H9 (cell line): ENCODE measurements around the gene AURKA. TPM values are rescaled to one million over a fixed set of nuclear protein-coding genes. Genes with fewer than 3 reads are reported as not detected.

Source experiments
- DNase-seq: peaks from one replicate; pipeline ENCODE4 v3.0.0-alpha.2; 2017
- H2AFZ ChIP-seq: one replicate; pipeline ENCODE4 v1.6.1; 2013; ENCODE audit warnings: mild to moderate bottlenecking, low read length, control low read depth, moderate library complexity
- H2AK5ac ChIP-seq: 2 replicates; pipeline ENCODE4 v1.6.1; 2013; ENCODE audit warnings: low read length, control low read depth, mixed read lengths; ENCODE audit not compliant: insufficient read length
- H2BK120ac ChIP-seq: one replicate; pipeline ENCODE4 v1.6.1; 2013; ENCODE audit warnings: low read depth, mild to moderate bottlenecking, low read length, control low read depth, inconsistent platforms; ENCODE audit not compliant: poor library complexity, severe bottlenecking
- H2BK12ac ChIP-seq: 2 replicates; pipeline ENCODE4 v1.6.1; 2013; ENCODE audit warnings: low read length, control low read depth, mixed read lengths, low read depth; ENCODE audit not compliant: insufficient read length
- H2BK15ac ChIP-seq: 2 replicates; pipeline ENCODE4 v1.6.1; 2013; ENCODE audit warnings: low read depth, low read length, control low read depth
- H2BK20ac ChIP-seq: one replicate; pipeline ENCODE4 v1.6.1; 2013; ENCODE audit warnings: low read depth, mild to moderate bottlenecking, low read length, control low read depth, inconsistent platforms; ENCODE audit not compliant: poor library complexity, severe bottlenecking
- H2BK5ac ChIP-seq: 2 replicates; pipeline ENCODE4 v1.6.1; 2013; ENCODE audit warnings: low read length, control low read depth, mixed read lengths; ENCODE audit not compliant: insufficient read length
- H3K14ac ChIP-seq: 2 replicates; pipeline ENCODE4 v1.6.1; 2013; ENCODE audit warnings: low read length, control low read depth; ENCODE audit not compliant: insufficient read depth
- H3K18ac ChIP-seq: 2 replicates; pipeline ENCODE4 v1.6.1; 2013; ENCODE audit warnings: low read depth, mild to moderate bottlenecking, mixed read lengths, low read length, control low read depth; ENCODE audit not compliant: insufficient read length
- H3K23ac ChIP-seq: 2 replicates; pipeline ENCODE4 v1.6.1; 2013; ENCODE audit warnings: low read length, control low read depth, mixed read lengths, low read depth; ENCODE audit not compliant: insufficient read length
- H3K23me2 ChIP-seq: 2 replicates; pipeline ENCODE4 v1.6.1; 2013; ENCODE audit warnings: low read depth, mild to moderate bottlenecking, mixed read lengths, low read length, control low read depth; ENCODE audit not compliant: insufficient read length, poor library complexity, severe bottlenecking
- H3K27ac ChIP-seq: 2 replicates; pipeline ENCODE4 v1.5.1; 2013; ENCODE audit warnings: low read length, control low read depth, mixed read lengths, low read depth; ENCODE audit not compliant: insufficient read length
- H3K27me3 ChIP-seq: 2 replicates; pipeline ENCODE4 v1.6.1; 2013; ENCODE audit warnings: low read length, control low read depth, inconsistent platforms; ENCODE audit not compliant: insufficient read depth
- H3K4ac ChIP-seq: 2 replicates; pipeline ENCODE4 v1.6.1; 2013; ENCODE audit warnings: low read depth, mild to moderate bottlenecking, control low read depth, inconsistent platforms, low read length, moderate library complexity
- H3K4me1 ChIP-seq: 2 replicates; pipeline ENCODE4 v1.6.1; 2013; ENCODE audit warnings: low read length, control low read depth, inconsistent platforms; ENCODE audit not compliant: insufficient read depth
- H3K4me2 ChIP-seq: 2 replicates; pipeline ENCODE4 v1.6.1; 2013; ENCODE audit warnings: low read length, control low read depth, mixed read lengths; ENCODE audit not compliant: insufficient read length, insufficient read depth
- H3K56ac ChIP-seq: 2 replicates; pipeline ENCODE4 v1.6.1; 2013; ENCODE audit warnings: low read depth, mild to moderate bottlenecking, mixed read lengths, low read length, control low read depth; ENCODE audit not compliant: insufficient read length
- H3K79me1 ChIP-seq: 2 replicates; pipeline ENCODE4 v1.6.1; 2013; ENCODE audit warnings: low read depth, mild to moderate bottlenecking, moderate library complexity, low read length, control low read depth, inconsistent platforms; ENCODE audit not compliant: insufficient read depth, poor library complexity, severe bottlenecking
- H3K79me2 ChIP-seq: 2 replicates; pipeline ENCODE4 v1.6.1; 2013; ENCODE audit warnings: low read length, control low read depth, inconsistent platforms; ENCODE audit not compliant: insufficient read depth
- H3K9ac ChIP-seq: 2 replicates; pipeline ENCODE4 v1.6.1; 2013; ENCODE audit warnings: low read length, control low read depth, mixed read lengths; ENCODE audit not compliant: insufficient read length; ENCODE audit errors: extremely low read depth
- H3K9me3 ChIP-seq: one replicate; pipeline ENCODE4 v1.6.1; 2013; ENCODE audit warnings: low read depth, low read length, inconsistent platforms; ENCODE audit not compliant: control insufficient read depth
- H3T11ph ChIP-seq: one replicate; pipeline ENCODE4 v1.6.1; 2013; ENCODE audit warnings: mild to moderate bottlenecking, low read length, control low read depth, inconsistent platforms
- H4K20me1 ChIP-seq: one replicate; pipeline ENCODE4 v1.6.1; 2013; ENCODE audit not compliant: control insufficient read depth, insufficient read length, insufficient read depth
- H4K5ac ChIP-seq: 2 replicates; pipeline ENCODE4 v1.6.1; 2013; ENCODE audit warnings: low read depth, mild to moderate bottlenecking, mixed read lengths, low read length, control low read depth; ENCODE audit not compliant: insufficient read length
- H4K8ac ChIP-seq: replicated peaks from 2 replicates; pipeline ENCODE4 v1.6.1; 2013; ENCODE audit warnings: low read length, control low read depth, mixed read lengths, low read depth; ENCODE audit not compliant: insufficient read length
- H4K91ac ChIP-seq: 2 replicates; pipeline ENCODE4 v1.6.1; 2013; ENCODE audit warnings: low read depth, mild to moderate bottlenecking, moderate library complexity, mixed read lengths, low read length, control low read depth; ENCODE audit not compliant: insufficient read length
- H3K27ac Mint-ChIP-seq, 3 experiments: 2 replicates in 2 of 3; 3 replicates in 1 of 3; pipeline ENCODE4 v1.8.0; 2020 to 2021; ENCODE audit warnings: mixed read lengths in 3 of 3, mild to moderate bottlenecking in 1 of 3, moderate library complexity in 1 of 3
- H3K27me3 Mint-ChIP-seq: 2 replicates; pipeline ENCODE4 v1.8.0; 2021; ENCODE audit warnings: low read depth, mild to moderate bottlenecking, moderate library complexity, mixed read lengths
- H3K36me3 Mint-ChIP-seq, 3 experiments: 2 replicates in 2 of 3; 3 replicates in 1 of 3; pipeline ENCODE4 v1.8.0; 2020 to 2021; ENCODE audit warnings: low read depth in 3 of 3, mixed read lengths in 3 of 3; ENCODE audit not compliant: insufficient read depth in 1 of 3
- H3K4me1 Mint-ChIP-seq, 2 experiments: 2 replicates each; pipeline ENCODE4 v1.8.0; 2020; ENCODE audit warnings: mixed read lengths in 2 of 2
- H3K4me3 Mint-ChIP-seq, 2 experiments: 2 replicates in 1 of 2; 3 replicates in 1 of 2; pipeline ENCODE4 v1.8.0; 2020 to 2021; ENCODE audit warnings: mild to moderate bottlenecking in 2 of 2, mixed read lengths in 2 of 2, moderate library complexity in 1 of 2
- H3K9me3 Mint-ChIP-seq, 2 experiments: 2 replicates in 1 of 2; 3 replicates in 1 of 2; pipeline ENCODE4 v1.8.0; 2020; ENCODE audit warnings: mild to moderate bottlenecking in 2 of 2, mixed read lengths in 2 of 2, moderate library complexity in 1 of 2
- CTCF ChIP-seq: fragments of 200-600 bp; sonication (generic); conservative IDR thresholded peaks from 3 replicates; pipeline ENCODE4 v1.8.0; 2021; ENCODE audit warnings: antibody characterized with exemption, mild to moderate bottlenecking
- WGBS: extraction: QIAGEN DNeasy Blood & Tissue Kit; methylation state at CpG from one replicate; pipeline ENCODE4 v1.1.7; 2013; ENCODE audit warnings: missing lambda C conversion rate, low lambda C conversion rate, mixed read lengths; ENCODE audit not compliant: insufficient read length; ENCODE audit errors: extremely low coverage; 5-methylcytosine and 5-hydroxymethylcytosine counted together
- total RNA-seq: library from RNA; stranded (reverse); gene quantifications from 2 replicates; pipeline ENCODE4 v1.2.1, GENCODE V29; 2021

Gene AURKA
- total RNA-seq, 1 experiment from 2014 or later = 86.8 TPM

GRCh38 chr20:56420940-56421688 lies 29.1 kb upstream of the AURKA start:
- no peaks in the 10 kb centered on the region; the same call in 1 of the 2 replicates for H3K4me1 ChIP-seq

More at GRCh38 chr20:56420940-56421688, 29.1 kb upstream of the AURKA start:
- Histone ChIP-seq H2BK20ac (no peak overlapping the region), H3K56ac (no peak overlapping the region), H2BK12ac (no peak overlapping the region), H4K5ac (no peak overlapping the region), H3K4ac (no peak overlapping the region), H4K20me1 (no peaks in the 10 kb centered on the region), H3T11ph (no peak overlapping the region), H3K27ac (no peak overlapping the region), H2BK15ac (no peak overlapping the region), H3K18ac (no peak overlapping the region), H2BK5ac (no peak overlapping the region), H2AK5ac (no peak overlapping the region), H3K23me2 (no peaks in the 10 kb centered on the region), H3K23ac (no peak overlapping the region), H3K79me1 (no peaks in the 10 kb centered on the region), H4K8ac (no peak overlapping the region), H3K14ac (no peak overlapping the region), H2BK120ac (no peak overlapping the region), H2AFZ (no peak overlapping the region), H3K9ac (no peak overlapping the region), H3K4me2 (no peak overlapping the region), H3K27me3 (no peaks in the 10 kb centered on the region; the same call in 1 of the 2 replicates), H3K9me3 (no peaks in the 10 kb centered on the region), H4K91ac (no peak overlapping the region), H3K79me2 (no peaks in the 10 kb centered on the region)
- no peaks in the 10 kb centered on the region for H3K9me3 Mint-ChIP-seq
- no peaks in the 10 kb centered on the region for H3K36me3 Mint-ChIP-seq
- DNase-seq = no peak
- TF ChIP-seq CTCF = no peak
- no peak overlapping the region for H3K27ac Mint-ChIP-seq
- no CpG with 5 or more reads among the region's 11 CpGs for WGBS
- peaks cover 9 to 10% of the 10 kb centered on the region in 2 experiments for H3K4me1 Mint-ChIP-seq
- H3K4me3 Mint-ChIP-seq = no peak overlapping the region
- peaks cover 75% of the 10 kb centered on the region for H3K27me3 Mint-ChIP-seq
